ENCODE results near the gene SSX4. TPM values are rescaled to one million over a fixed set of nuclear protein-coding genes. Genes with fewer than 3 reads are reported as not detected.
"Not testable (repeated sequence)": the region's sequence is repeated elsewhere in the genome, so short reads cannot be mapped to it uniquely, and the experiment has no call there.

SSX4 gene
- total RNA-seq (2022), result not detected in 2 replicates
- Bru-seq, nascent RNA, result not detected
- not detected for BruChase-seq, experiment 1, labeled RNA remaining after a 2-hour chase
- BruChase-seq, experiment 2, labeled RNA remaining after a 6-hour chase, result not detected
- long read RNA-seq, result 0 reads

- BruUV-seq (replicated peaks); DNase-seq; POLR2A ChIA-PET; H3K4me3 ChIP-seq (ENCODE audit: low read depth, low read length); intact Hi-C loops (cut with micrococcal nuclease; ENCODE audit: unreplicated experiment); H3K27me3 Mint-ChIP-seq (ENCODE audit: insufficient read depth, unreplicated experiment); H3K36me3 ChIP-seq (ENCODE audit: control insufficient read depth, insufficient read depth, low read length); H3K27ac Mint-ChIP-seq (ENCODE audit: unreplicated experiment); H3K4me3 Mint-ChIP-seq (ENCODE audit: unreplicated experiment); H3K9me3 ChIP-seq; H3K9me3 Mint-ChIP-seq (ENCODE audit: unreplicated experiment); H3K36me3 Mint-ChIP-seq (ENCODE audit: insufficient read depth, unreplicated experiment); H3K27me3 ChIP-seq (replicated peaks; ENCODE audit: control insufficient read depth, insufficient read depth, low read length); H3K4me1 Mint-ChIP-seq (ENCODE audit: low read depth, unreplicated experiment); CTCF ChIA-PET; H3K4me1 ChIP-seq: not testable (repeated sequence)
Measured at GRCh38 chrX:48383239-48383638, at the start of gene SSX4. TSS of gene SSX4 (plus strand) at chrX:48383539. CDS start at chrX:48384054, 515 bp downstream.

GRCh38 chrX:48346059-48346458, 37.3 kb upstream of the SSX4 start:
- H3K4me1 Mint-ChIP-seq (ENCODE audit: low read depth, unreplicated experiment); BruUV-seq (replicated peaks); CTCF ChIA-PET; H3K27ac Mint-ChIP-seq (ENCODE audit: unreplicated experiment); H3K4me3 Mint-ChIP-seq (ENCODE audit: unreplicated experiment); H3K4me1 ChIP-seq; intact Hi-C loops (cut with micrococcal nuclease; ENCODE audit: unreplicated experiment); H3K4me3 ChIP-seq (ENCODE audit: low read depth, low read length); DNase-seq; H3K27me3 ChIP-seq (replicated peaks; ENCODE audit: control insufficient read depth, insufficient read depth, low read length); POLR2A ChIA-PET; H3K36me3 ChIP-seq (ENCODE audit: control insufficient read depth, insufficient read depth, low read length); H3K9me3 ChIP-seq; H3K36me3 Mint-ChIP-seq (ENCODE audit: insufficient read depth, unreplicated experiment); H3K27me3 Mint-ChIP-seq (ENCODE audit: insufficient read depth, unreplicated experiment); H3K9me3 Mint-ChIP-seq (ENCODE audit: unreplicated experiment): not testable (repeated sequence)

- H3K9me3 ChIP-seq; BruUV-seq (replicated peaks); H3K27me3 Mint-ChIP-seq (ENCODE audit: insufficient read depth, unreplicated experiment); H3K4me3 ChIP-seq (ENCODE audit: low read depth, low read length); H3K4me1 ChIP-seq; H3K36me3 Mint-ChIP-seq (ENCODE audit: insufficient read depth, unreplicated experiment); H3K4me3 Mint-ChIP-seq (ENCODE audit: unreplicated experiment); POLR2A ChIA-PET; H3K9me3 Mint-ChIP-seq (ENCODE audit: unreplicated experiment); H3K27me3 ChIP-seq (replicated peaks; ENCODE audit: control insufficient read depth, insufficient read depth, low read length); CTCF ChIA-PET; H3K27ac Mint-ChIP-seq (ENCODE audit: unreplicated experiment); H3K4me1 Mint-ChIP-seq (ENCODE audit: low read depth, unreplicated experiment); intact Hi-C loops (cut with micrococcal nuclease; ENCODE audit: unreplicated experiment); DNase-seq; H3K36me3 ChIP-seq (ENCODE audit: control insufficient read depth, insufficient read depth, low read length): not testable (repeated sequence)
Measured at GRCh38 chrX:48356315-48357094, 26.8 kb upstream of the SSX4 start, which contains the start of gene SSX3. TSS of gene SSX3 (minus strand) at chrX:48356703. CDS start at chrX:48355249, 1,454 bp downstream.

- H3K4me3 ChIP-seq (ENCODE audit: low read depth, low read length), result no peak overlapping the region
- Mint-ChIP-seq H3K36me3 (ENCODE audit: insufficient read depth, unreplicated experiment) (no peaks in the 10 kb centered on the region), H3K4me3 (ENCODE audit: unreplicated experiment) (no peak overlapping the region), H3K4me1 (ENCODE audit: low read depth, unreplicated experiment) (no peaks in the 10 kb centered on the region), H3K27me3 (ENCODE audit: insufficient read depth, unreplicated experiment) (no peaks in the 10 kb centered on the region), H3K27ac (ENCODE audit: unreplicated experiment) (no peak overlapping the region), H3K9me3 (ENCODE audit: unreplicated experiment) (no peaks in the 10 kb centered on the region)
- H3K4me1 ChIP-seq, result no peaks in the 10 kb centered on the region
- no TSS peak for BruUV-seq (replicated peaks)
- no peaks in the 10 kb centered on the region for H3K9me3 ChIP-seq
- no peaks in the 10 kb centered on the region for H3K36me3 ChIP-seq (ENCODE audit: control insufficient read depth, insufficient read depth, low read length)
- TF ChIP-seq CTCF (IDR thresholded peaks at IDR 0.05; ENCODE audit: insufficient read depth in 1 of 2, low read depth in 1 of 2, low read length in 1 of 2, severe bottlenecking in 1 of 2, unreplicated experiment in 1 of 2), result no peak
- ChIA-PET POLR2A (interaction anchor here (0.6 kb wide), 1 partner anchor 81 kb away, joined by 9 read pairs; no protein-coding TSS in a partner anchor), CTCF (no interaction called here)
- intact Hi-C loops (cut with micrococcal nuclease; ENCODE audit: unreplicated experiment), result no loop called here
- H3K27me3 ChIP-seq (replicated peaks; ENCODE audit: control insufficient read depth, insufficient read depth, low read length), result no peaks in the 10 kb centered on the region
- DNase-seq, result no peak
Measured at GRCh38 chrX:48357681-48358080, 25.7 kb upstream of the SSX4 start.

- H3K4me3 Mint-ChIP-seq (ENCODE audit: unreplicated experiment); intact Hi-C loops (cut with micrococcal nuclease; ENCODE audit: unreplicated experiment); BruUV-seq (replicated peaks); H3K4me1 Mint-ChIP-seq (ENCODE audit: low read depth, unreplicated experiment); H3K9me3 ChIP-seq; H3K9me3 Mint-ChIP-seq (ENCODE audit: unreplicated experiment); H3K36me3 Mint-ChIP-seq (ENCODE audit: insufficient read depth, unreplicated experiment); POLR2A ChIA-PET; DNase-seq; H3K27me3 Mint-ChIP-seq (ENCODE audit: insufficient read depth, unreplicated experiment); CTCF ChIA-PET; H3K27ac Mint-ChIP-seq (ENCODE audit: unreplicated experiment); H3K4me3 ChIP-seq (ENCODE audit: low read depth, low read length); H3K4me1 ChIP-seq; H3K36me3 ChIP-seq (ENCODE audit: control insufficient read depth, insufficient read depth, low read length); H3K27me3 ChIP-seq (replicated peaks; ENCODE audit: control insufficient read depth, insufficient read depth, low read length): not testable (repeated sequence)
Measured at GRCh38 chrX:48359281-48359680, 24.1 kb upstream of the SSX4 start.

- H3K4me1 Mint-ChIP-seq (ENCODE audit: low read depth, unreplicated experiment); BruUV-seq (replicated peaks); H3K27me3 Mint-ChIP-seq (ENCODE audit: insufficient read depth, unreplicated experiment); intact Hi-C loops (cut with micrococcal nuclease; ENCODE audit: unreplicated experiment); CTCF ChIA-PET; H3K4me1 ChIP-seq; POLR2A ChIA-PET; DNase-seq; H3K27ac Mint-ChIP-seq (ENCODE audit: unreplicated experiment); H3K9me3 Mint-ChIP-seq (ENCODE audit: unreplicated experiment); H3K4me3 ChIP-seq (ENCODE audit: low read depth, low read length); H3K36me3 Mint-ChIP-seq (ENCODE audit: insufficient read depth, unreplicated experiment); H3K9me3 ChIP-seq; H3K36me3 ChIP-seq (ENCODE audit: control insufficient read depth, insufficient read depth, low read length); H3K27me3 ChIP-seq (replicated peaks; ENCODE audit: control insufficient read depth, insufficient read depth, low read length); H3K4me3 Mint-ChIP-seq (ENCODE audit: unreplicated experiment): not testable (repeated sequence)
Measured at GRCh38 chrX:48367717-48368408, 15.5 kb upstream of the SSX4 start.
